ENCODE results near the gene PLCB1. TPM values are rescaled to one million over a fixed set of nuclear protein-coding genes. Genes with fewer than 3 reads are reported as not detected.

Gene PLCB1
- total and polyA plus RNA-seq, 2 donors (not counting 3 experiments of a cell fraction or from before 2014, with no cell fraction given) = 10.2 to 53.4 TPM

GRCh38 chr20:8370774-8371173 is 238.7 kb downstream of the PLCB1 start:
- POLR2A ChIA-PET = no interaction called here
- Histone ChIP-seq H3K9ac (replicated peaks; ENCODE audit: extremely low read depth, insufficient read depth, low read length) (no peak overlapping the region), H2AFZ (ENCODE audit: low read depth, low read length) (no peak overlapping the region), H4K20me1 (replicated peaks; ENCODE audit: control insufficient read depth, extremely low read depth, insufficient read depth, low read length) (no peaks in the 10 kb centered on the region), H3K27ac (ENCODE audit: insufficient read depth, low read depth, low read length) (no peak overlapping the region), H3K4me2 (ENCODE audit: insufficient read depth, low read length) (no peak overlapping the region), H3K4me1 (ENCODE audit: control insufficient read depth, extremely low read depth, insufficient read depth, low read length) (no peaks in the 10 kb centered on the region), H3K9me1 (replicated peaks; ENCODE audit: control insufficient read depth, extremely low read depth, insufficient read depth, low read length) (no peaks in the 10 kb centered on the region), H3K36me3 (ENCODE audit: control insufficient read depth in 2 of 2, extremely low read depth in 1 of 2, insufficient read depth in 2 of 2, low read length in 2 of 2) (no peaks in the 10 kb centered on the region), H3K79me2 (ENCODE audit: control insufficient read depth, insufficient read depth, low read length) (no peaks in the 10 kb centered on the region), H3K9me3 (replicated peaks; ENCODE audit: control insufficient read depth, insufficient read depth, low read length) (no peaks in the 10 kb centered on the region), H3K27me3 (ENCODE audit: control insufficient read depth in 2 of 2, insufficient read depth in 2 of 2, low read length in 2 of 2) (no peaks in the 10 kb centered on the region), H3K4me3 (replicated peaks in 1 of 3; ENCODE audit: insufficient read depth in 1 of 3, low read depth in 1 of 3, low read length in 3 of 3) (no peak overlapping the region)
- BruUV-seq (replicated peaks) = no TSS peak
- DNase-seq (ENCODE audit: low read depth, low spot score) = no peak
- TF ChIP-seq POLR2AphosphoS5 (IDR thresholded peaks at IDR 0.05; ENCODE audit: insufficient read depth, low read depth, low read length) = no peak
- TF ChIP-seq EZH2 (IDR thresholded peaks at IDR 0.05; ENCODE audit: borderline replicate concordance, low read depth, low read length, severe bottlenecking) = no peak
- intact Hi-C loops (cut with micrococcal nuclease) (no loop called here), dilution Hi-C loops (cut with MboI; ENCODE audit: extremely low pct_ligation_motif_present, low sequenced_read_pairs) (no loop called here)
- no peak for FAIRE-seq
- CTCF ChIA-PET = no interaction called here

GRCh38 chr20:8372824-8373380 is 240.8 kb downstream of the PLCB1 start:
- ChIA-PET CTCF (interaction anchor here (0.8 to 1.9 kb wide), 6 partner anchors 13 to 436 kb away, joined by 3 to 9 read pairs (median 4); no protein-coding TSS in a partner anchor), POLR2A (no interaction called here)
- intact Hi-C loops (cut with micrococcal nuclease) = no loop called here
- Histone ChIP-seq H4K20me1 (replicated peaks; ENCODE audit: control insufficient read depth, extremely low read depth, insufficient read depth, low read length) (no peaks in the 10 kb centered on the region), H3K36me3 (ENCODE audit: control insufficient read depth in 2 of 2, extremely low read depth in 1 of 2, insufficient read depth in 2 of 2, low read length in 2 of 2) (no peaks in the 10 kb centered on the region), H3K79me2 (ENCODE audit: control insufficient read depth, insufficient read depth, low read length) (no peaks in the 10 kb centered on the region), H3K4me1 (ENCODE audit: control insufficient read depth, extremely low read depth, insufficient read depth, low read length) (no peaks in the 10 kb centered on the region), H3K4me3 (replicated peaks in 1 of 3; ENCODE audit: insufficient read depth in 1 of 3, low read depth in 1 of 3, low read length in 3 of 3) (no peak overlapping the region), H3K27ac (ENCODE audit: insufficient read depth, low read depth, low read length) (no peak overlapping the region), H3K9me1 (replicated peaks; ENCODE audit: control insufficient read depth, extremely low read depth, insufficient read depth, low read length) (no peaks in the 10 kb centered on the region), H3K4me2 (ENCODE audit: insufficient read depth, low read length) (no peak overlapping the region), H2AFZ (ENCODE audit: low read depth, low read length) (no peak overlapping the region), H3K9me3 (replicated peaks; ENCODE audit: control insufficient read depth, insufficient read depth, low read length) (no peaks in the 10 kb centered on the region), H3K9ac (replicated peaks; ENCODE audit: extremely low read depth, insufficient read depth, low read length) (no peak overlapping the region), H3K27me3 (ENCODE audit: control insufficient read depth in 2 of 2, insufficient read depth in 2 of 2, low read length in 2 of 2) (no peaks in the 10 kb centered on the region)
- no peak for DNase-seq (ENCODE audit: low read depth, low spot score)
- dilution Hi-C loops (cut with MboI; ENCODE audit: extremely low pct_ligation_motif_present, low sequenced_read_pairs) = no loop called here
- FAIRE-seq = peak; percentile 18
- BruUV-seq (replicated peaks) = no TSS peak
- TF ChIP-seq GATA2 (IDR thresholded peaks at IDR 0.05; ENCODE audit: insufficient read depth, insufficient read length, low read depth, low read length) (no peak), FOS (IDR thresholded peaks at IDR 0.05; ENCODE audit: borderline replicate concordance, insufficient read depth, low read length) (no peak), CTCF (IDR thresholded peaks at IDR 0.05; ENCODE audit: extremely low read depth in 1 of 2, insufficient read depth in 1 of 2, low read depth in 1 of 2, low read length in 2 of 2) (no peak), EZH2 (IDR thresholded peaks at IDR 0.05; ENCODE audit: borderline replicate concordance, low read depth, low read length, severe bottlenecking) (no peak), MAX (IDR thresholded peaks at IDR 0.05; ENCODE audit: insufficient read depth, insufficient read length) (no peak), POLR2A (IDR thresholded peaks at IDR 0.05; ENCODE audit: low read depth, low read length) (no peak), MYC (IDR thresholded peaks at IDR 0.05; ENCODE audit: low read depth, low read length) (no peak), JUN (IDR thresholded peaks at IDR 0.05; ENCODE audit: borderline replicate concordance, insufficient read depth, insufficient read length, low read depth) (no peak), POLR2AphosphoS5 (IDR thresholded peaks at IDR 0.05; ENCODE audit: insufficient read depth, low read depth, low read length) (no peak)
